CD4-positive, alpha-beta T cell treated with Interleukin-4 for 4 hours (primary cell): ENCODE results near the gene MAP2K3.

Source experiments
- DNase-seq: peaks from one replicate; pipeline ENCODE4 v3.0.0-alpha.2; 2020

The MAP2K3 gene

GRCh38 chr17:21284319-21285163, at the start of gene MAP2K3:
MAP2K3 (plus strand) TSS chr17:21284711; CDS start chr17:21284921, 210 bp downstream.
- DNase-seq, result peak; percentile 96

DNA sequence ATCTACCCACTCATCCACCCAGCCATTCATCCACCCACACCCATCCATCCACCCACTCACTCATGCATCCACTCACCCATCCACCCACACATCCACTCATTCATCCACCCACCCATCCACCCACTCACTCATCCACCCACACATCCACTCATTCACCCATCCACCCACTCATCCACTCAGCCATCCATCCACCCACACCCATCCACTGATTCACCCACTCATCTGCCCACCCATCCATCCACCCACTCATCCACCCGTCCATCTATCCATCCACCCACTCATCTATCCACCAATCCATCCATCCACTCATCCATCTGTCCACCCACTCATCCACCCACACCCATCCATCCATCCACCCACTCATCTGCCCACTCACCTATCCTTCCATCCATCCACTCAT, 48.6 kb upstream of the MAP2K3 start:
- DNase-seq, result no peak

DNA sequence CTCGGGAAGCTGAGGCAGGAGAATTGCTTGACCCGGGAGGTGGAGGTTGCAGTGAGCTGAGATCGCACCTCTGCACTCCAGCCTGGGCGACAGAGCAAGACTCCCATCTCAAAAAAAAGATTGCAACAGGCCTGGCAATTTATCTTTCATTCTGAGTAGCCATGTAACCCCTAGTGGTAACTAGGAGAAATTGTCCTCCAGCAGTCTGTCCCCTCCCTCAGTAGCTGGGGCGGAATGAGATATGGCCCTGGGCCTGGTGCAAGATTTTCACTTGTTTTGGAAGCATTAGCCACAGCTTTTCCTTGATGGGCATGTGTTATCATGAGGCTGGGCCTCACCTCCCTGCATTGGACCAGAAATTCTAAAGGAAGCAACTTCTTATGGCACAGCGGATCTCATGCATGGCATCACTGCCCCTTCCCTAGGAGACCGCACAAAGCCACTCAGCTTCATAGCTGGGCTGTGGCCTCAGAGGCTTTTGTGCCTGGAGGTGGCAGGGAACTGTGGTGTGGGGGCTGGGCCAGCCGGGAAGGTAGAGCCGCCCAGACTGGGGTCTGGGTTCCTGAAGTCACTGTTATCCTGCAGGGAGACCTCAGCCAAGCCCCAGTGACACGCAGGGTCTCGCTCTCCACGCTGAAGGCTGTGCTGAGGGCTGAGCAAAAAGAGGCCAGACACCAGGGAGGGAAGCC, 44.7 kb upstream of the MAP2K3 start:
- no peak for DNase-seq

DNA sequence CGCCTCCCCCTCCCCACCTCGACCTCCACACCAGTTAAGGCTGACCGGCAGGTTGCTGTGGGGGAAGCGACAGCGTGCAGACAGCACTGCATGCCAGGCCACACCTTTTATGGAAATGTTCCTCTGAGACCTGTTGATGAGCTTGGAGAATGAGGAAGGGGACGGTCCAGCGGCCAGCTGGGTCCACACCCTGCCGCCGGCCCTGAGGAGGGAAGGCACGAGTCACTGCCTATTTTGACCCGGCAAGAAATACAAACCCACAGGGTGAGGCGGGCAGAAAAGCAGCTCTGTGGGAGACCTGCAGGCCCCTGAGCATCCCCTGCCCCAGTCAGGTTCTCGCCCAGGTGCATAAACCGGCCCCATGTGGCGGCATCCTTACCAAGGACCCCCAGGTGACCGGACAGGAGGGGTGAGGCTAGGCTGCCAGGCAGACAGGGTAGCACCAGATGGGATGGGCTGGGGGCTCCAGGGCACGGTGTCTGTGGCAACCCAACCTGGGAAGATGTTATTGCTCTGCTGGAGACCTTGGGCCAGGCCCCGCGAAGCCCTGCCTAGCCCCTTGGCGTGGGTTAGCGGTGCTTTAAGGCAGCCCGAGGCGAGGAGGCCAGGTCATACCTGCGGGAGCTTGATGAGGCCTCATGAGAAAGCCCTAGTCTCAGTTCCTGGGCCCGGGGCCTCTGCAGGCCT, 44.0 kb upstream of the MAP2K3 start:
- DNase-seq, result no peak

DNA sequence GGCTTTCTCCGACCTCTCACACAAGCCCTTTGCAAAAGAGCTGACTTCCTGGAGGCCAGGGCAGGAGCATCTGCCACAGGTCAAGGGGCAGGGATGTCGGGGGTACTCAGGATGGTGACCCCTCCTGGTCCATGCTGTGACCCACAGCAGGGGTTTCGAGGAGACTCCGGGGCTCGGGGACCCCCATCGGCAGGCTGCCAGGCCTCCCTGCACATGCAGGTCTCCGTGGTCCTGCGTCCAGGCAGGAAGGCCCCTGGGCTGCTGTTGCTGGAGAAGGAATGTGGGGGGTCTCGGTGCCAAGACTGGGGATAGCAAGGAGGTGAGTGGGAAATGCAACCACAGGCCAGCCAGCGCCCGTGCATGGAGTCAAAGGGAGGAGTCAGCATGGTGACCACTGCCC, 42.9 kb upstream of the MAP2K3 start:
- DNase-seq, result no peak

- no peak for DNase-seq
These were observed 42.3 kb upstream of the MAP2K3 start for GRCh38 chr17:21242026-21242697.

GRCh38 chr17:21242780-21243515, 41.6 kb upstream of the MAP2K3 start:
- no peak for DNase-seq

GRCh38 chr17:21243516-21244303, 40.8 kb upstream of the MAP2K3 start:
- DNase-seq, result no peak

DNA sequence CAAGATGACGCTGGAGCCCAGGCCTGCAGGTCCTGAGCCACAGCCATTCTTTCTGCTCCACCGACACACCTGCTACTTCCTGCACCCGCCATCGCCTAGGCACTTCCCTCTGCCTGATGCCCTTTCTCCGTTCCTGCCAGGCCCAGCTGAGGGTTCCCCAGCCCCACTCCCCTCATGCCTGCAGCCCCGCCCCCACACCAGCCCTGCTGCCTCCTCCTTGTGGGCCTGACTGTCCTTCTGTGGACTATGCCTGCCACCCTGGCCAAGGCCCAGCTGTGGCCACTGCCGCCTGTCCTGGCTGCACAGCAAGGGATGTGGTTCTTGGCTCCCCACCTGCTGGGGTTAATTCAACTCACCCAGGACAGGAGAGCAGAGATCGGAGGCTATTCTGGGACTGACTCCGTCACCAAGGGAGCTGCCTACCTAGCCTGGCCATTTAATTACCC, 38.8 kb upstream of the MAP2K3 start:
- DNase-seq, result no peak

- DNase-seq, result no peak
These were observed 37.8 kb upstream of the MAP2K3 start for GRCh38 chr17:21246698-21247097.

GRCh38 chr17:21247552-21248258, 36.8 kb upstream of the MAP2K3 start:
- no peak for DNase-seq

DNA sequence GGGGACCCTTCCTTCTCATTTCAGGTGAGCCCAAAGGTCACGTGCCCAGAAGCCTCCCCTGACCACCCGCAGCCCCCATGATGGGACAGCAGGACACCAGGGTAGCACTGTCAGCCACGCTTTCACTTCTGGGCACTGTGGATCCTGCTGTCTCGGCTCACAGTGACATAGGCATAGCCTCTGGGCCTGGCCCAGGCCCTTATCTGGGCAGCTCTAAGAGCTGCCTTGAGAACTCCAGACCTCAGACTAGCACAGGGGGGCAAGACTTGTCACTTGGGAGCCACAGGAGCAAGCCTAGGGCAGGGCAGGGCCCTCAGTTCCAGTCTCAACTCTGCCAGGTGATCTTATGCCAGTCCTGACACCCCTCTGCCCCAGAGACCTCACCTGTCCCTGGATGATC, 36.0 kb upstream of the MAP2K3 start:
- DNase-seq, result no peak

DNA sequence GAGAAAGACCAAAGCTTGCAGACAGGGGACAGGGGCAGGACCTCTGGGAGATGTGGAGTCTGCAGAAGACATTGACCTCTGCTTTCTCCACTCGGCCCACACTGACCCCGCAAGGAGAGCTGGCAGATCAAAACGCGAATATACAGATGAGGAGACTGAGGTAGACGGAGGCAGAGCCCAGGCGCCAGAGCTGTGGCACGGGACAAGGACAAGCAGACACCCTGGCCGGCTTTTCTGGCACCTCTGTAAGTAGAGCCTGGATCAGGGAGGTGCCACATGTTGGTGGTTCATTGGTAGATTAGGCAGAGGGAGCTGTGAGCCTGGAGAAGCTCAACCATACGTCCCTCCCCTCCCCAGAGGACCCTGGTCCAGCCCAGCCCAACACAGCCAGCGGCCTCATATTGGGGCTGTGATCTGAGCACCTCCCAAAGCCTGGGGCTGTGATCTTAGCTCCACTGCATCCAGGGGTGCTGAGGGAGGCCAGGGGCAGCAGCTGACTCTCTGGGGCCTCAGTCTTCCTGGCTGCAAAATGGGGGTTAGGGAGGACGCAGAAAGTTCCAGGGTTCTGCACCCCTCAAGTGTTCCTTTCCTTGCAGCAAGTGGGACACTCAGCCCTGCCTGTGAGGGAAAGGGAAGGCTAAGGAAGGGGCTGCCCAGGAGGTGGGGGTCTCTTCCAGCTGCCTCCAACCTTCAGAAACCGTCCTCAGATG, 35.3 kb upstream of the MAP2K3 start:
- DNase-seq, result no peak

- DNase-seq, result no peak
These were observed 34.4 kb upstream of the MAP2K3 start for GRCh38 chr17:21249920-21250703.

- DNase-seq, result no peak
These were observed 33.7 kb upstream of the MAP2K3 start for GRCh38 chr17:21250854-21251253.

DNA sequence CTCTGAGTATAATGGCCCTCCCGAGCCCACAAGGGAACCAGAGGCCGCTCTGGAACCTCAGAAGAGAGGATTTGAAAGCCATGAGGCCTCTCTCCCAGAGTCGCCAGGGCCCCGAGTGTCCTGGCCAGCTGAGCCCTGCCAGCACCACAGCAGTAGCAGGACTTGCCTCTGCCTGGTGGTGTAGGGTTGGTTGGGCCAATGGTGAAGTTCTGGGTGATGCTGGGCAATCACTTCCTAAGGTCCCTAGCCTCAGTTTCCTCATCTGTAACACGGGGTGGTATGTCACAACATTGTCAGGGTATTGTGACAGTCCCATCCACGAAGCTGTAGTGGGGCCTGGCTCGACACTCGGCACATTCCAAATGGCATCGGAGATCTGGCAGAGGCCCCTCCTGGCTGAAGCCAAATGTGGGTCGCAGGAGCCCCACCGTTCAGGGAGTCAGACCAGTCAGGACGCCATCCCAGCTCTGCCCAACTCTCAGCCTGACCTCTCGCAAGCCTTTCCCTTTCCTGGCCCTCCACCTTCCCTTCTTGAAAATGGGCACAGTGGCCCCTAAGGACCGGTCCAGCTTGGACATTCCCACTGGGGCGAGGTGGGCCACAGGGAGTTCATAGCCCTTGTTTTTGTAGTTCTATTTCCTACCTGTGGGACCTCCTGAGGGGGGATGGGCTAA, 33.0 kb upstream of the MAP2K3 start:
- no peak for DNase-seq

DNA sequence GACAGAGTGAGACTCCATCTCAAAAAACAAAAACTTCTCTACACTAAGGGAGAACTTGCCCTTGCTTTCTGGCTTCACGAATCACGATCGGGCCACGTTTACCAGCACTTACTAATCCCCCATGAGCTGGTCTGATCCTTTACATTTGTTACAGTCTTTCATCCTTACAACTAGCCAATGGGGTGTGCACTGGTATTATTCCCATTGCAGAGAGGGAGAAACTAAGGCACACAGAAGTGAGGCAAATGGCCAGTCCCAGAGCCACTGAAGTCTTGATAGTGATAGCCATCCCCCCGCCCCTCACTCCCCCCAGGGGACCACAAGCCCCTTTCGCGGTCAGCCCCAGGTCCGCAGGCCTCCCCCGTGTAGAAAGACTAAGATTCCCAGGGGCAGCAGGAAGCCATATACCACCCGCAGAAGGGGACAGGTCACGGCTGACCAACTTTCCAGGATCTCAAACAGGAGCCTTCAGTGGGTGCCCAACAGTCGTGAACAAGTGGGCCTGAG, 32.2 kb upstream of the MAP2K3 start:
- DNase-seq, result no peak
